Left lobe of liver (tissue), 2 donors: ENCODE results near the gene CDKAL1. TPM values are rescaled to one million over a fixed set of nuclear protein-coding genes. Genes with fewer than 3 reads are reported as not detected.
"Not testable (repeated sequence)": the region's sequence is repeated elsewhere in the genome, so short reads cannot be mapped to it uniquely, and the experiment has no call there.

Experiments
- ATAC-seq: fragments of 200-7000 bp; cut with Tn5 transposase; one replicate; pipeline ENCODE4 v1.9.1; 2020; ENCODE audit warnings: mild to moderate bottlenecking, moderate library complexity
- DNase-seq: peaks from one replicate; pipeline ENCODE4 v3.0.0-alpha.2; 2020; ENCODE audit warnings: low spot score
- total RNA-seq: library from RNA; stranded (reverse); gene quantifications from one replicate; pipeline ENCODE4 v1.2.1, GENCODE V29; 2021
- donor health status: DM: no; HTN: no; CAD: no; lungs with moderate emphysema.
- donor health status: DM: no; HTN: yes; CAD: no.

The CDKAL1 gene
- total RNA-seq, 1 donor from 2014 or later: 5.1 TPM

GRCh38 chr6:20706238-20706938 lies 172.1 kb downstream of the CDKAL1 start:
- ATAC-seq (no peak), DNase-seq (no peak)

GRCh38 chr6:20706939-20707485 lies 172.8 kb downstream of the CDKAL1 start:
- ATAC-seq: peak; percentile 22
- DNase-seq: no peak

- DNase-seq: no peak
- ATAC-seq: no peak
Observed at GRCh38 chr6:20707870-20708269, 173.6 kb downstream of the CDKAL1 start.

- no peak for DNase-seq
Observed at GRCh38 chr6:20708367-20709124, 174.3 kb downstream of the CDKAL1 start.

GRCh38 chr6:20709451-20709850 lies 175.2 kb downstream of the CDKAL1 start:
- ATAC-seq (no peak), DNase-seq (no peak)

More at GRCh38 chr6:20708367-20709124, 174.3 kb downstream of the CDKAL1 start:
- no peak for ATAC-seq

GRCh38 chr6:20710341-20710740 lies 176.1 kb downstream of the CDKAL1 start:
- ATAC-seq: no peak
- DNase-seq: no peak

- ATAC-seq: no peak
Observed at GRCh38 chr6:20711518-20711917, 177.3 kb downstream of the CDKAL1 start.

GRCh38 chr6:20712011-20712410 lies 177.8 kb downstream of the CDKAL1 start:
- ATAC-seq (no peak), DNase-seq (no peak)

More at GRCh38 chr6:20711518-20711917, 177.3 kb downstream of the CDKAL1 start:
- DNase-seq: no peak

GRCh38 chr6:20715135-20715806 lies 181.0 kb downstream of the CDKAL1 start:
- no peak for DNase-seq
- no peak for ATAC-seq

- DNase-seq: no peak
- no peak for ATAC-seq
Observed at GRCh38 chr6:20716865-20717264, 182.6 kb downstream of the CDKAL1 start.

- no peak for ATAC-seq
Observed at GRCh38 chr6:20717743-20718142, 183.5 kb downstream of the CDKAL1 start.

GRCh38 chr6:20718705-20719653 lies 184.7 kb downstream of the CDKAL1 start:
- no peak for ATAC-seq

More at GRCh38 chr6:20717743-20718142, 183.5 kb downstream of the CDKAL1 start:
- no peak for DNase-seq

GRCh38 chr6:20719980-20720379 lies 185.7 kb downstream of the CDKAL1 start:
- ATAC-seq (no peak), DNase-seq (no peak)

More at GRCh38 chr6:20718705-20719653, 184.7 kb downstream of the CDKAL1 start:
- no peak for DNase-seq

- DNase-seq, ATAC-seq: not testable (repeated sequence)
Observed at GRCh38 chr6:20721121-20721520, 186.9 kb downstream of the CDKAL1 start.

GRCh38 chr6:20722455-20722854 lies 188.2 kb downstream of the CDKAL1 start:
- DNase-seq (no peak), ATAC-seq (no peak)

- DNase-seq: no peak
Observed at GRCh38 chr6:20723236-20723635, 189.0 kb downstream of the CDKAL1 start.

GRCh38 chr6:20724443-20725190 lies 190.4 kb downstream of the CDKAL1 start:
- DNase-seq (no peak), ATAC-seq (no peak)

More at GRCh38 chr6:20723236-20723635, 189.0 kb downstream of the CDKAL1 start:
- ATAC-seq: no peak

- DNase-seq, ATAC-seq: not testable (repeated sequence)
Observed at GRCh38 chr6:20725235-20725634, 191.0 kb downstream of the CDKAL1 start.

- DNase-seq (no peak), ATAC-seq (no peak)
Observed at GRCh38 chr6:20729086-20729485, 194.8 kb downstream of the CDKAL1 start.
